Measurements from ENCODE around the gene PAQR8.

PAQR8 gene

GRCh38 chr6:52375780-52376556 is 14.0 kb downstream of the PAQR8 start:
- no peak for TF ChIP-seq EZH2phosphoT487 (IDR thresholded peaks at IDR 0.05; ENCODE audit: low read depth)
- no peak for TF ChIP-seq CTCF (IDR thresholded peaks at IDR 0.05; ENCODE audit: low read depth, low read length)
- Histone ChIP-seq H3K9me3 (ENCODE audit: insufficient read depth, low read length) (no peaks in the 10 kb centered on the region), H3K27me3 (ENCODE audit: low read depth, low read length) (no peaks in the 10 kb centered on the region), H3K36me3 (replicated peaks; ENCODE audit: low read depth, low read length) (peaks cover 49% of the 10 kb centered on the region), H3K27ac (ENCODE audit: low read length) (peak overlapping the region; percentile 51), H3K4me2 (ENCODE audit: low read length) (peak overlapping the region; percentile 43), H3K4me3 (ENCODE audit: low read length) (no peak overlapping the region), H3K4me1 (ENCODE audit: low read length) (peaks cover 34% of the 10 kb centered on the region), H2AFZ (ENCODE audit: low read depth, low read length) (no peak overlapping the region), H3K9ac (ENCODE audit: low read length) (no peak overlapping the region), H4K20me1 (ENCODE audit: insufficient read depth, low read length) (peaks cover 61% of the 10 kb centered on the region), H3K79me2 (ENCODE audit: low read length) (peaks cover 60% of the 10 kb centered on the region)

- Histone ChIP-seq H3K27ac (ENCODE audit: low read length) (peak overlapping the region; percentile 54), H3K27me3 (ENCODE audit: low read depth, low read length) (no peaks in the 10 kb centered on the region), H3K9ac (ENCODE audit: low read length) (peak overlapping the region; percentile 18; the same call in 1 of the 2 replicates), H3K4me2 (ENCODE audit: low read length) (peak overlapping the region; percentile 70), H2AFZ (ENCODE audit: low read depth, low read length) (no peak overlapping the region), H3K4me3 (ENCODE audit: low read length) (peak overlapping the region; percentile 52), H3K9me3 (ENCODE audit: insufficient read depth, low read length) (no peaks in the 10 kb centered on the region), H3K79me2 (ENCODE audit: low read length) (peaks cover 57% of the 10 kb centered on the region), H3K4me1 (ENCODE audit: low read length) (peaks cover 36% of the 10 kb centered on the region), H3K36me3 (replicated peaks; ENCODE audit: low read depth, low read length) (peaks cover 48% of the 10 kb centered on the region), H4K20me1 (ENCODE audit: insufficient read depth, low read length) (peaks cover 53% of the 10 kb centered on the region)
- TF ChIP-seq EZH2phosphoT487 (IDR thresholded peaks at IDR 0.05; ENCODE audit: low read depth) (no peak), CTCF (IDR thresholded peaks at IDR 0.05; ENCODE audit: low read depth, low read length) (no peak)
Measured at GRCh38 chr6:52376763-52377162, 14.8 kb downstream of the PAQR8 start.

DNA sequence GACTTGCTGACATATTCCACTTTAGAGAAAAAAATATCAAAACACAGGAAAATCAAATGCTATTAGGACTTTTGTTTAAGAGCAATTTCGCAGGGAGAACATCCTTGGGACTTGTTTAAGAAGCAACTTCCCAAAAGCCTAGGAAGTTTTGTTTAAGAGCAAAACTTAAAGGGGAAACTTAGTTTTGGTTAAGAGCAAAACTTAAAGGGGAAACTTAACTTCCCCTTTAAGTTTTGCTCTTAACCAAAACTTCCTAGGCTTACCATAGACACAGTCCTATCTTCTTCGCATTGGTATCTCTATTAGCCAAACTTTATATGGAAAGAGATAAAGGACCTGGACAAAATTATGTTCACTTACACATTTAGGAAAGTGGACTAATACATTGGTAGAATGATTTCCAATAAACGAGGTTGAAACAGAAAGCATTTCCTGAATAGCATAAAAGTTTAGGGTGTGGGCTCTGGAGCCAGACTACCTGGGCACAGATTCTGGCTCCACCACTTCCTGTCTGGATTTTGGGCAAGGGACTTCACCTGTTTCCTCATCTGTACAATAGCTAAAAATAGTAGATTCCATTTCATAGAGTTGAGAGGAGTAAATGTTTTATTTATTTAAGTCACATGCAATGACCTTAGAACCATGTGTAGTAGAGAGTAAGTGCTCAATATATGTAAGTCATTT is 15.7 kb downstream of the PAQR8 start:
- H4K20me1 ChIP-seq (ENCODE audit: insufficient read depth, low read length): peaks cover 47% of the 10 kb centered on the region
- H3K4me3 ChIP-seq (ENCODE audit: low read length): peak overlapping the region; percentile 52
- H3K9ac ChIP-seq (ENCODE audit: low read length): peak overlapping the region; percentile 18; the same call in 1 of the 2 replicates
- peaks cover 43% of the 10 kb centered on the region for H3K4me1 ChIP-seq (ENCODE audit: low read length)
- peak overlapping the region; percentile 54 for H3K27ac ChIP-seq (ENCODE audit: low read length)
- no peak overlapping the region for H2AFZ ChIP-seq (ENCODE audit: low read depth, low read length)
- H3K36me3 ChIP-seq (replicated peaks; ENCODE audit: low read depth, low read length): peaks cover 48% of the 10 kb centered on the region
- peak overlapping the region; percentile 70 for H3K4me2 ChIP-seq (ENCODE audit: low read length)
- H3K27me3 ChIP-seq (ENCODE audit: low read depth, low read length): no peaks in the 10 kb centered on the region
- TF ChIP-seq CTCF (IDR thresholded peaks at IDR 0.05; ENCODE audit: low read depth, low read length) (no peak), EZH2phosphoT487 (IDR thresholded peaks at IDR 0.05; ENCODE audit: low read depth) (no peak)
- H3K79me2 ChIP-seq (ENCODE audit: low read length): peaks cover 50% of the 10 kb centered on the region
- H3K9me3 ChIP-seq (ENCODE audit: insufficient read depth, low read length): no peaks in the 10 kb centered on the region

DNA sequence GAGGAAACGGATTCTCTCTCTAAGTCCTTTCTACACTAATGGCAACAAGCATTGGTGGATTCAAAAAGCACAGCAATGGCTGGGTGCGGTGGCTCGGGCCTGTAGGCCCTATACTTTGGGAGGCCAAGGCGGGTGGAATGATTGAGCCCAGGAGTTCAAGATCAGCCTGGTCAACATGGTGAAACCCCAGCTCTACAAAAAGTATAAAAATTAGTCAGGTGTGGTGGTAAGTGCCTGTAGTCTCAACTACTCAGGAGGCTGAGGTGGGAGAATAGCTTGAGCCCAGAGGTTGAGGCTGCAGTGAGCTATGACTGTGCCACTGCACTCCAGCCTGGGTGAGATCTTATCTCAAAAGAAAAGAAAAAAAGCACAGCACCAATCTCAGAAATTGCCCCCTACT is 19.3 kb downstream of the PAQR8 start:
- TF ChIP-seq EZH2phosphoT487 (IDR thresholded peaks at IDR 0.05; ENCODE audit: low read depth) (no peak), CTCF (IDR thresholded peaks at IDR 0.05; ENCODE audit: low read depth, low read length) (no peak)
- Histone ChIP-seq H3K36me3 (replicated peaks; ENCODE audit: low read depth, low read length) (peaks cover 58% of the 10 kb centered on the region), H3K27ac (ENCODE audit: low read length) (no peak overlapping the region), H3K4me3 (ENCODE audit: low read length) (no peak overlapping the region), H2AFZ (ENCODE audit: low read depth, low read length) (no peak overlapping the region), H3K9ac (ENCODE audit: low read length) (no peak overlapping the region), H3K4me2 (ENCODE audit: low read length) (no peak overlapping the region), H3K9me3 (ENCODE audit: insufficient read depth, low read length) (no peaks in the 10 kb centered on the region), H3K27me3 (ENCODE audit: low read depth, low read length) (no peaks in the 10 kb centered on the region), H4K20me1 (ENCODE audit: insufficient read depth, low read length) (peaks cover 19% of the 10 kb centered on the region), H3K79me2 (ENCODE audit: low read length) (peaks cover 31% of the 10 kb centered on the region), H3K4me1 (ENCODE audit: low read length) (peaks cover 51% of the 10 kb centered on the region)
